Adrenal gland (tissue), 12 donors: ENCODE results near the gene CAB39. TPM values are rescaled to one million over a fixed set of nuclear protein-coding genes. Genes with fewer than 3 reads are reported as not detected.

ENCODE experiments used
- DNase-seq, 7 donors: peaks; one replicate each; pipeline ENCODE4 v3.0.0-alpha.2; 2019 to 2020
- H3K27ac ChIP-seq, 5 donors: fragments of 200-600 bp; sonication (generic) in 4 of 5; 1 replicate in 3 of 5; 2 replicates in 2 of 5; pipeline versions ENCODE4 v1.5.1 to v1.8.0; 2016 to 2020; ENCODE audit warnings: mild to moderate bottlenecking in 1 of 5
- H3K27me3 ChIP-seq: fragments of 200-600 bp; 2 replicates; pipeline ENCODE4 v1.8.0; 2021
- H3K36me3 ChIP-seq, 2 donors: fragments of 200-600 bp; replicated peaks in 1 of 2; 1 replicate in 1 of 2; 2 replicates in 1 of 2; pipeline versions ENCODE4 v1.5.1 to v1.8.0; 2018 to 2022
- H3K4me1 ChIP-seq, 2 donors: fragments of 200-600 bp; replicated peaks in 1 of 2; 1 replicate in 1 of 2; 2 replicates in 1 of 2; pipeline versions ENCODE4 v1.5.1 to v1.8.0; 2018 to 2021
- H3K4me3 ChIP-seq, 4 donors: fragments of 200-600 bp; sonication (generic) in 3 of 4; one replicate each; pipeline ENCODE4 v1.5.1; 2016 to 2018
- H3K9me3 ChIP-seq, 3 donors: fragments of 200-600 bp; sonication (generic) in 1 of 3; replicated peaks in 1 of 3; 1 replicate in 2 of 3; 2 replicates in 1 of 3; pipeline versions ENCODE4 v1.5.1 to v1.8.0; 2016 to 2021
- CTCF ChIP-seq, 6 experiments: fragments of 450-650 bp in 4 of 6; fragments of 200-600 bp in 2 of 6; sonication (generic) in 1 of 6; IDR thresholded peaks; 1 replicate in 5 of 6; 2 replicates in 1 of 6; pipeline versions ENCODE4 v1.5.1 to v1.8.0; 2016 to 2021; ENCODE audit warnings: antibody characterized with exemption in 6 of 6, mild to moderate bottlenecking in 2 of 6, moderate library complexity in 1 of 6
- POLR2A ChIP-seq, 2 donors: fragments of 450-650 bp; IDR thresholded peaks; one replicate each; pipeline ENCODE4 v1.6.1; 2017; ENCODE audit warnings: antibody characterized with exemption in 2 of 2, mild to moderate bottlenecking in 2 of 2, moderate library complexity in 1 of 2
- WGBS, 4 donors: extraction: QIAGEN DNeasy Blood & Tissue Kit in 2 of 4; methylation state at CpG; one replicate each; pipeline versions ENCODE4 v1.1.5 to v1.1.7; 2013 to 2017; 5-methylcytosine and 5-hydroxymethylcytosine counted together
- intact Hi-C, 2 donors: fragments of 100-400 bp; cut with DNase I; formaldehyde crosslinking; loops; one replicate each; pipeline versions ENCODE4 v1.14.1 to v1.15.0; 2022 to 2023
- polyA plus RNA-seq, 3 donors: library from polyadenylated mRNA; stranded (reverse); fragments of 200-250 nt in 2 of 3; fragments of 350-450 nt in 1 of 3; fragmentation: Illumina TruSeq in 1 of 3; extraction: RNeasy Lipid Tissue Mini Kit (QIAGEN cat#74804) in 1 of 3; gene quantifications; one replicate each; pipeline ENCODE4 v1.2.3, GENCODE V29; 2013 to 2014
- total RNA-seq, 9 donors: library from RNA; depleted of rRNA in 4 of 9; stranded (reverse); fragments of >200 nt in 4 of 9; fragments of 120-200 nt in 1 of 9; fragmentation: NEBNext Ultra II Directional in 1 of 9; extraction: Animal tissue kit (Norgen Biotek cat#: 25700) in 1 of 9; gene quantifications; one replicate each; pipeline versions ENCODE4 v1.1.0 to v1.2.4, GENCODE V29; 2013 to 2023
- donor health status: healthy with polysubstance abuse.
- donor health status: Bipolar disorder and iron deficiency.
- donor health status: DM: yes; HTN: yes; CAD: no.
- donor health status: DM: no; HTN: no; CAD: no.
- donor health status: DM: no; HTN: no; CAD: no.
- donor health status: DM: yes; HTN: yes; CAD: no.

The CAB39 gene
- total and polyA plus RNA-seq, 12 donors: 10.5 to 96.1 (median 55.5) TPM

- intact Hi-C loops: no loop called here
- 52 to 57% (median 54%) methylated on average over 3 of the region's 3 CpGs for WGBS, 4 donors
- no peak overlapping the region for H3K27ac ChIP-seq
- TF ChIP-seq CTCF (IDR thresholded peaks at IDR 0.05): no peak
- no peak for TF ChIP-seq POLR2A (IDR thresholded peaks at IDR 0.05)
- no peaks in the 10 kb centered on the region for H3K9me3 ChIP-seq
- no peaks in the 10 kb centered on the region for H3K27me3 ChIP-seq
- no peak overlapping the region for H3K4me3 ChIP-seq
- H3K4me1 ChIP-seq: peaks cover 0 to under 1% of the 10 kb centered on the region in 2 donors
- DNase-seq: no peak
- H3K36me3 ChIP-seq: peaks cover 0 to 31% of the 10 kb centered on the region in 2 donors
Measured at GRCh38 chr2:230811508-230811907, 98.9 kb downstream of the CAB39 start.

- no peak for DNase-seq
- H3K36me3 ChIP-seq: peaks cover 0 to 36% of the 10 kb centered on the region in 2 donors
- H3K4me3 ChIP-seq: no peak overlapping the region
- 94 to 95% (median 95%) methylated on average over 6 of the region's 6 CpGs for WGBS, 4 donors
- H3K9me3 ChIP-seq: no peaks in the 10 kb centered on the region
- intact Hi-C loops: no loop called here
- H3K27me3 ChIP-seq: no peaks in the 10 kb centered on the region
- H3K27ac ChIP-seq: no peak overlapping the region
- TF ChIP-seq POLR2A (IDR thresholded peaks at IDR 0.05) (no peak), CTCF (IDR thresholded peaks at IDR 0.05) (no peak)
- H3K4me1 ChIP-seq: peaks cover 0 to 5% of the 10 kb centered on the region in 2 donors
Measured at GRCh38 chr2:230812033-230812432, 99.4 kb downstream of the CAB39 start.

- no peaks in the 10 kb centered on the region for H3K9me3 ChIP-seq
- H3K36me3 ChIP-seq: peaks cover 0 to 60% of the 10 kb centered on the region in 2 donors
- intact Hi-C loops: no loop called here
- no peak for DNase-seq
- no peak overlapping the region for H3K4me3 ChIP-seq
- 88 to 94% (median 91%) methylated on average over 2 of the region's 2 CpGs for WGBS, 4 donors
- no peaks in the 10 kb centered on the region for H3K27me3 ChIP-seq
- no peak overlapping the region for H3K27ac ChIP-seq
- peaks cover 0 to 6% of the 10 kb centered on the region in 2 donors for H3K4me1 ChIP-seq
- TF ChIP-seq CTCF (IDR thresholded peaks at IDR 0.05): peak in 3 of 6 experiments; percentile 7 to 26 (median 11)
- TF ChIP-seq POLR2A (IDR thresholded peaks at IDR 0.05): no peak
Measured at GRCh38 chr2:230814616-230815015, 102.0 kb downstream of the CAB39 start.

GRCh38 chr2:230815088-230815487, 102.4 kb downstream of the CAB39 start:
- no peak overlapping the region for H3K27ac ChIP-seq
- no peaks in the 10 kb centered on the region for H3K27me3 ChIP-seq
- intact Hi-C loops: no loop called here
- DNase-seq: no peak
- peaks cover 0 to 60% of the 10 kb centered on the region in 2 donors for H3K36me3 ChIP-seq
- H3K4me3 ChIP-seq: no peak overlapping the region
- TF ChIP-seq CTCF (IDR thresholded peaks at IDR 0.05): no peak
- TF ChIP-seq POLR2A (IDR thresholded peaks at IDR 0.05): no peak
- H3K4me1 ChIP-seq: peaks cover 0 to 6% of the 10 kb centered on the region in 2 donors
- WGBS, 4 donors: 79 to 89% (median 87%) methylated on average over 3 of the region's 3 CpGs
- H3K9me3 ChIP-seq: no peaks in the 10 kb centered on the region
